Gastroesophageal sphincter (tissue), 4 donors: ENCODE results near the gene TMEM242. TPM values are rescaled to one million over a fixed set of nuclear protein-coding genes. Genes with fewer than 3 reads are reported as not detected.

Source experiments
- ATAC-seq: fragments of 150-250 bp; one replicate; pipeline ENCODE4 v1.9.1; 2016; ENCODE audit warnings: mild to moderate bottlenecking, moderate library complexity
- H3K27ac ChIP-seq, 4 donors: fragments of 200-600 bp; sonication (generic) in 3 of 4; 1 replicate in 3 of 4; 2 replicates in 1 of 4; pipeline ENCODE4 v1.5.1; 2016 to 2019
- H3K27me3 ChIP-seq: fragments of 200-600 bp; sonication (generic); one replicate; pipeline ENCODE4 v1.5.1; 2019
- H3K36me3 ChIP-seq, 2 donors: fragments of 200-600 bp; sonication (generic); one replicate each; pipeline ENCODE4 v1.5.1; 2019; ENCODE audit warnings: control low read depth in 1 of 2
- H3K4me1 ChIP-seq, 3 donors: fragments of 200-600 bp; sonication (generic); 1 replicate in 2 of 3; 2 replicates in 1 of 3; pipeline ENCODE4 v1.5.1; 2016 to 2019; ENCODE audit warnings: control low read depth in 2 of 3
- H3K4me3 ChIP-seq, 2 donors: fragments of 200-600 bp; sonication (generic); one replicate each; pipeline ENCODE4 v1.5.1; 2019; ENCODE audit warnings: mild to moderate bottlenecking in 1 of 2, moderate library complexity in 1 of 2
- H3K9me3 ChIP-seq, 3 donors: fragments of 200-600 bp; sonication (generic); one replicate each; pipeline ENCODE4 v1.5.1; 2017 to 2019; ENCODE audit warnings: control low read depth in 2 of 3
- EP300 ChIP-seq: sonication (generic); formaldehyde crosslinking; IDR thresholded peaks from one replicate; pipeline ENCODE4 v1.6.1; 2017; ENCODE audit warnings: antibody characterized with exemption, mild to moderate bottlenecking
- POLR2A ChIP-seq, 2 donors: fragments of 450-650 bp; IDR thresholded peaks; one replicate each; pipeline ENCODE4 v1.6.1; 2017; ENCODE audit warnings: antibody characterized with exemption in 2 of 2, mild to moderate bottlenecking in 2 of 2, moderate library complexity in 1 of 2
- POLR2AphosphoS5 ChIP-seq: sonication (generic); formaldehyde crosslinking; IDR thresholded peaks from one replicate; pipeline ENCODE4 v1.6.1; 2017; ENCODE audit warnings: antibody characterized with exemption
- WGBS, 2 donors: methylation state at CpG; one replicate each; pipeline ENCODE4 v1.1.5; 2018; ENCODE audit warnings: low coverage in 1 of 2; 5-methylcytosine and 5-hydroxymethylcytosine counted together
- total RNA-seq, 4 donors: library from RNA; depleted of rRNA; stranded (reverse); fragments of >200 nt; gene quantifications; one replicate each; pipeline ENCODE4 v1.1.0, GENCODE V29; 2016
- TF ChIP-seq, protein P1 (sequence below), 4 experiments: fragments of 200-600 bp in 2 of 4; fragments of 450-650 bp in 2 of 4; sonication (generic) in 1 of 4; IDR thresholded peaks; one replicate each; pipeline ENCODE4 v1.5.1; 2017 to 2019; ENCODE audit warnings: antibody characterized with exemption in 4 of 4, mild to moderate bottlenecking in 2 of 4, moderate library complexity in 2 of 4

TMEM242 gene
- total RNA-seq, 4 donors from 2014 or later: 6.6 to 8.4 (median 7.6) TPM

- no peaks in the 10 kb centered on the region for H3K36me3 ChIP-seq
- H3K27ac ChIP-seq: no peak overlapping the region
- peaks cover 0 to 18% (median 11%) of the 10 kb centered on the region in 3 donors for H3K4me1 ChIP-seq
- TF ChIP-seq EP300: no peak
- TF ChIP-seq POLR2A (IDR thresholded peaks at IDR 0.05): no peak
- TF ChIP-seq, protein P1, sequence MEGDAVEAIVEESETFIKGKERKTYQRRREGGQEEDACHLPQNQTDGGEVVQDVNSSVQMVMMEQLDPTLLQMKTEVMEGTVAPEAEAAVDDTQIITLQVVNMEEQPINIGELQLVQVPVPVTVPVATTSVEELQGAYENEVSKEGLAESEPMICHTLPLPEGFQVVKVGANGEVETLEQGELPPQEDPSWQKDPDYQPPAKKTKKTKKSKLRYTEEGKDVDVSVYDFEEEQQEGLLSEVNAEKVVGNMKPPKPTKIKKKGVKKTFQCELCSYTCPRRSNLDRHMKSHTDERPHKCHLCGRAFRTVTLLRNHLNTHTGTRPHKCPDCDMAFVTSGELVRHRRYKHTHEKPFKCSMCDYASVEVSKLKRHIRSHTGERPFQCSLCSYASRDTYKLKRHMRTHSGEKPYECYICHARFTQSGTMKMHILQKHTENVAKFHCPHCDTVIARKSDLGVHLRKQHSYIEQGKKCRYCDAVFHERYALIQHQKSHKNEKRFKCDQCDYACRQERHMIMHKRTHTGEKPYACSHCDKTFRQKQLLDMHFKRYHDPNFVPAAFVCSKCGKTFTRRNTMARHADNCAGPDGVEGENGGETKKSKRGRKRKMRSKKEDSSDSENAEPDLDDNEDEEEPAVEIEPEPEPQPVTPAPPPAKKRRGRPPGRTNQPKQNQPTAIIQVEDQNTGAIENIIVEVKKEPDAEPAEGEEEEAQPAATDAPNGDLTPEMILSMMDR (IDR thresholded peaks at IDR 0.05): no peak
- no peak for TF ChIP-seq POLR2AphosphoS5
- no peaks in the 10 kb centered on the region for H3K9me3 ChIP-seq
- WGBS, 2 donors: 60% methylated on average over 4 of the region's 6 CpGs; no CpG with 5 or more reads in 1 of the 2 donors
- ATAC-seq: no peak
- no peaks in the 10 kb centered on the region for H3K27me3 ChIP-seq
- H3K4me3 ChIP-seq: no peak overlapping the region
Measured at GRCh38 chr6:157265635-157266034, 57.7 kb downstream of the TMEM242 start.

DNA sequence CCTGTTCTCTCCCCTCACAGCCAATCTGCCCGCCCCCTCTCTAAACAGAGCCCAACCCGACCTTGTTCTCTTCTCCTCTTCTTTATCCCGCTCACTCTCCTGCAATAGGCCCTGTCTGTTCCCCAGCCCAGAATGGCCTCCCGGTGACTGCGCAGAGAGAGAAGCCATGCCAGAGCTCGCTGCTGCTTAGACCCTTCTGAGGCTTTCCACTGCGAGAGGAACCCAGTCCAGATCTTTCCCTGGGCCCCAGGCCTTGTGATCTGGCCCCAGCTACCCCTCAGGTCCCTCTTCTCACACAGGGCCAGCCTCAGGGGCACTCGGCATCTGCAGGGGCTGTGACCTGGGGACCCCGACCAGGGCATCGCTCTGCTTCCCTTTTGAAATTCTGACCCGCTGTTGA is 58.1 kb downstream of the TMEM242 start:
- Histone ChIP-seq H3K27me3 (no peaks in the 10 kb centered on the region), H3K27ac (no peak overlapping the region), H3K4me3 (no peak overlapping the region), H3K4me1 (peaks cover 0 to 18% (median 11%) of the 10 kb centered on the region in 3 donors), H3K9me3 (no peaks in the 10 kb centered on the region), H3K36me3 (no peaks in the 10 kb centered on the region)
- no peak for TF ChIP-seq EP300
- no peak for TF ChIP-seq POLR2AphosphoS5
- TF ChIP-seq POLR2A (IDR thresholded peaks at IDR 0.05): no peak
- TF ChIP-seq, protein P1 (IDR thresholded peaks at IDR 0.05): no peak
- 81 to 90% methylated on average over 9 of the region's 11 CpGs for WGBS, 2 donors
- no peak for ATAC-seq

GRCh38 chr6:157264701-157265100 is 58.6 kb downstream of the TMEM242 start:
- Histone ChIP-seq H3K4me1 (peaks cover 0 to 15% (median 11%) of the 10 kb centered on the region in 3 donors), H3K27ac (no peak overlapping the region)

DNA sequence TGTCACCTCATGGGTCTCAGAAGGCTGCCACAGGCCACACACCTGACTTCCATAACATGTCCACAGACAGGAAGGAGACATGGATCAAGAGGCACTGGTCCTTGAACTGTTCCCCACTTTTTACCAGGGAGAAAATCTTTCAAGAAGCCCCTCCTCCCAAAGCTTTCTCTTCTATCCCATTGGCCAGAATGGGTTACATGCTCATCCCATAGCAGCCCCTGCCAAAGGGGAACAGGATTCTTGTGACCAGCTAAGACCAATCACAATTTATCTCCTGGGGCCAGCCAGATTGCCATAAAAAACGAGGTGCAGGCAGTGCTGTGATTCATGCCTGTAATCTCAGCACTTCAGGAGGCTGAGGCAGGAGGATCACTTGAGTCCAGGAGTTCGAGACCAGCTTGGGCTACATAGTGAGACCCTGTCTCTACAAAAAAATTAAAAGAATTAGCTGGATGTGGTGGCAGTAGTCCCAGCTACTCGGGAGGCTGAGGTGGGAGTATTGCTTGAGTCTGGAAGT is 59.4 kb downstream of the TMEM242 start:
- no peak for ATAC-seq
- Histone ChIP-seq H3K27ac (no peak overlapping the region), H3K27me3 (no peaks in the 10 kb centered on the region), H3K4me3 (no peak overlapping the region), H3K36me3 (no peaks in the 10 kb centered on the region), H3K4me1 (peaks cover 0 to 8% (median 5%) of the 10 kb centered on the region in 3 donors), H3K9me3 (no peaks in the 10 kb centered on the region)
- 80% methylated on average over 3 of the region's 3 CpGs; no CpG with 5 or more reads in 1 of the 2 donors for WGBS, 2 donors
- no peak for TF ChIP-seq EP300
- TF ChIP-seq, protein P1 (IDR thresholded peaks at IDR 0.05): no peak
- TF ChIP-seq POLR2AphosphoS5: no peak
- no peak for TF ChIP-seq POLR2A (IDR thresholded peaks at IDR 0.05)

More at GRCh38 chr6:157264701-157265100, 58.6 kb downstream of the TMEM242 start:
- no peak for ATAC-seq
- Histone ChIP-seq H3K4me3 (no peak overlapping the region), H3K9me3 (no peaks in the 10 kb centered on the region), H3K36me3 (no peaks in the 10 kb centered on the region), H3K27me3 (no peaks in the 10 kb centered on the region)
- no peak for TF ChIP-seq POLR2AphosphoS5
- 80 to 91% methylated on average over 2 to 10 of the region's 13 CpGs for WGBS, 2 donors

DNA sequence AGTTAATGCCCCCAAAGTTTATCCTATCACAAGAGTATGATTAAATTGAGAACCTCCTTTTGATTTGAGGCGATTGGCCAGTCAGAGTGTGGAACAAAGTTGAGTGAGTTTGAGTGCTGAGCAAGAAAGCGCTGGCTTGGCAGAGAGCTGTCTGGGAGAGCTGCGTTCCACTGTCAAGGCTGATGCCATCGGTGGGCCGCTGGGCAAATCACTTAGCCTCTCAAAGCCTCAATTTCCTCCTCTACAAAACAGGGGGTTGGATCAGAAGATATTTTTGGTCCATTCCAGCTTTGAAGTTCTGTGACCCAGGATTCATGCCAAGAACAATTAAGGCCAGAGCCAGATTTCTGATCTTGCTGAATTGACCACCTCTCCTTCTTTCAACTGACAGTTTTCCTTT is 60.2 kb downstream of the TMEM242 start:
- no peak overlapping the region for H3K27ac ChIP-seq
- ATAC-seq: no peak
- H3K4me3 ChIP-seq: no peak overlapping the region
- no peaks in the 10 kb centered on the region for H3K9me3 ChIP-seq
- WGBS, 2 donors: 62 to 68% methylated on average over 2 to 5 of the region's 5 CpGs
- TF ChIP-seq EP300 (no peak), POLR2A (IDR thresholded peaks at IDR 0.05) (no peak), POLR2AphosphoS5 (no peak)
- TF ChIP-seq, protein P1 (IDR thresholded peaks at IDR 0.05): no peak
- no peaks in the 10 kb centered on the region for H3K36me3 ChIP-seq
- H3K27me3 ChIP-seq: no peaks in the 10 kb centered on the region
- H3K4me1 ChIP-seq: no peaks in the 10 kb centered on the region
